ENCODE results near the gene DAPK2. TPM values are rescaled to one million over a fixed set of nuclear protein-coding genes. Genes with fewer than 3 reads are reported as not detected.

The DAPK2 gene
- total and polyA plus RNA-seq, 7 donors = 3.7 to 65.6 (median 44.3) TPM

DNA sequence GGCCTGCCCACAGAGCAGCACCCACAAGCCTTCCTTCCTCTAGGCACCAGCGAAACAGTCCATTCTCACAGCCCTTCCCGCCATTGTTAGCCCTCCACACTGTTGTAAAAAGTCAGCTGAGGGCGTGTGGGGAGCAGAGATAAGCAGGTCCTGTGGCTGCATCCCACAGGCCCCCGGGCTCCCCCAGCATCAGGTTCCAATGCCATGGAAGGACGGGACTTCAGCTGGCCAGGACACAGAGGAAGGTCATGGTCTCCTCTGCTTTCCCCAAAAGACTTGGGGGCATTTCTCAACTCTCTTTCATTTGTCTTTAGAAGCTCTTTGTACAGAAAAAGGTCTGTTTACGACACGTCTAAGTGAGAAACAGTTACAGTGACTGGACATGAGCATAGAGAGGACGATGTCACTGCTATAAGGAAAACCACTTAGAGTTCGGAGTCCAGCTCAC is 127.4 kb downstream of the DAPK2 start:
- H3K9me3 ChIP-seq = no peaks in the 10 kb centered on the region
- DNase-seq (no peak), ATAC-seq (no peak)
- H3K27me3 ChIP-seq (ENCODE audit: insufficient read depth in 3 of 3, low read length in 2 of 3) = no peaks in the 10 kb centered on the region
- TF ChIP-seq, protein P1, sequence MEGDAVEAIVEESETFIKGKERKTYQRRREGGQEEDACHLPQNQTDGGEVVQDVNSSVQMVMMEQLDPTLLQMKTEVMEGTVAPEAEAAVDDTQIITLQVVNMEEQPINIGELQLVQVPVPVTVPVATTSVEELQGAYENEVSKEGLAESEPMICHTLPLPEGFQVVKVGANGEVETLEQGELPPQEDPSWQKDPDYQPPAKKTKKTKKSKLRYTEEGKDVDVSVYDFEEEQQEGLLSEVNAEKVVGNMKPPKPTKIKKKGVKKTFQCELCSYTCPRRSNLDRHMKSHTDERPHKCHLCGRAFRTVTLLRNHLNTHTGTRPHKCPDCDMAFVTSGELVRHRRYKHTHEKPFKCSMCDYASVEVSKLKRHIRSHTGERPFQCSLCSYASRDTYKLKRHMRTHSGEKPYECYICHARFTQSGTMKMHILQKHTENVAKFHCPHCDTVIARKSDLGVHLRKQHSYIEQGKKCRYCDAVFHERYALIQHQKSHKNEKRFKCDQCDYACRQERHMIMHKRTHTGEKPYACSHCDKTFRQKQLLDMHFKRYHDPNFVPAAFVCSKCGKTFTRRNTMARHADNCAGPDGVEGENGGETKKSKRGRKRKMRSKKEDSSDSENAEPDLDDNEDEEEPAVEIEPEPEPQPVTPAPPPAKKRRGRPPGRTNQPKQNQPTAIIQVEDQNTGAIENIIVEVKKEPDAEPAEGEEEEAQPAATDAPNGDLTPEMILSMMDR (IDR thresholded peaks at IDR 0.05) = no peak
- H3K36me3 ChIP-seq (ENCODE audit: insufficient read depth in 1 of 2, low read depth in 1 of 2) = peaks cover 0 to 39% of the 10 kb centered on the region in 2 donors
- H3K4me3 ChIP-seq = no peak overlapping the region
- intact Hi-C loops (cut with DNase I) = loop anchor here in 1 of 2 donors (10.0 kb wide), 1 partner anchor 126 kb away; the partner anchor contains the start of gene DAPK2
- H3K27ac ChIP-seq = peak overlapping the region; percentile 27
- H3K4me1 ChIP-seq = peaks cover 23% of the 10 kb centered on the region
- WGBS, 3 donors = 87 to 92% (median 91%) methylated on average over 9 of the region's 9 CpGs

DNA sequence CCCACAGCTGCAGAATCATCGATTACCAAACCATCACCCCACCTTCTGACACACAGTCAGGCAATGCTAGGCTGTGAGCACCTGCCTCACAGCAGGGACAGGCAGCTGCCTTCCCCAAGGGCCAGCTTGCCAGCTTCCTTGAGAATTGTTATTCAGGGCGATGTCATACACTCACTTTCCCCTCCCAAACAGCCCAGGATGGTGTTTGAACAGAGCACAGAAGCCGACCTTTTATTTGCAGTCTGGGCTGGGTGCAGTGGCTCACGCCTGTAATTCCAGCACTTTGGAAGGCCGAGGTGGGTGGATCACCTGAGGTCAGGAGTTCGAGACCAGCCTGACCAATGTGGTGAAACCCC is 128.0 kb downstream of the DAPK2 start:
- DNase-seq (no peak), ATAC-seq (no peak)
- Histone ChIP-seq H3K4me1 (peaks cover 23% of the 10 kb centered on the region), H3K27ac (peak overlapping the region; percentile 27), H3K27me3 (ENCODE audit: insufficient read depth in 3 of 3, low read length in 2 of 3) (no peaks in the 10 kb centered on the region), H3K4me3 (no peak overlapping the region), H3K36me3 (ENCODE audit: insufficient read depth in 1 of 2, low read depth in 1 of 2) (peaks cover 0 to 33% of the 10 kb centered on the region in 2 donors), H3K9me3 (no peaks in the 10 kb centered on the region)
- TF ChIP-seq, protein P1 (IDR thresholded peaks at IDR 0.05) = no peak
- 45 to 77% (median 76%) methylated on average over 6 of the region's 6 CpGs for WGBS, 3 donors
- intact Hi-C loops (cut with DNase I) = loop anchor here in 1 of 2 donors (10.0 kb wide), 1 partner anchor 127 kb away; the partner anchor contains the start of gene DAPK2

DNA sequence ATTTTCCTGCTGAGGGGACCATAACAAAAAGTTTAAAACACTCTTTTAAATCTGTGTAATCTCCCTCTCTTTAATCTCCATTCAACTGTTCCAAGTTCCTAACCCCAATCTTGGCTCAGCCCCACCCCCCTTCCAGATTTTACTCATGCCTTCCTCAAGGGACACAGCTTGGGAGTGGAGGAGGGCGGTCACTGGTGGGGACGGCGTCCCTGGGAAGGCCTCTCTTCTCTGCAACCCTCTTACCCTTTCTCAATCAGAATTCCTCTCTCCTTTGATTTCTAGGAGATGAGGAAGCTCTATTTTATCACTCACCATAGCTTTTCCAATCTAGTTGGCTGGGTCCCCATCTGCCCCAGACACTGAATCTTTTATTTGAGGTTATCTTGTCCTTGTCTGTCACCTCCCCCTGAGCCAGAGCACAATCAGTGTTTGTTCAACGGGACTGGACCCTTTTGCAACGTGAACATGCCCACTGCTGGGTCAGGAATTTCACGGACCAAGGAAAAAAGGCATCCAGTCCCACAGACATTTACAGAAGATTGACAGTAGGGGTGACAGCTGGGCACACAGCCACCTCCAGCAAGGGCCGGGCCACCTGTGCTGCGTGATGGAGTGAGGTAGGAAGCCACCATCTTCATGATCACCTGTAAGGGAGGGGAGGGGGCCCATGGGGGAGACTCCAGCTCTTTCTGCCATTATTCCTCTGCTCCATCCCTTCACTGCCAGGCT is 128.5 kb downstream of the DAPK2 start:
- H3K27me3 ChIP-seq (ENCODE audit: insufficient read depth in 3 of 3, low read length in 2 of 3) = no peaks in the 10 kb centered on the region
- peak overlapping the region; percentile 20 for H3K27ac ChIP-seq
- no peaks in the 10 kb centered on the region for H3K9me3 ChIP-seq
- TF ChIP-seq, protein P1 (IDR thresholded peaks at IDR 0.05) = no peak
- DNase-seq (peak in 1 of 2 donors; percentile 65), ATAC-seq (no peak)
- intact Hi-C loops (cut with DNase I) = loop anchor here in 1 of 2 donors (10.0 kb wide), 1 partner anchor 127 kb away; the partner anchor contains the start of gene DAPK2
- WGBS, 3 donors = 62 to 69% (median 69%) methylated on average over 8 of the region's 8 CpGs
- H3K36me3 ChIP-seq (ENCODE audit: insufficient read depth in 1 of 2, low read depth in 1 of 2) = peaks cover 0 to 27% of the 10 kb centered on the region in 2 donors
- H3K4me3 ChIP-seq = no peak overlapping the region
- peaks cover 23% of the 10 kb centered on the region for H3K4me1 ChIP-seq

DNA sequence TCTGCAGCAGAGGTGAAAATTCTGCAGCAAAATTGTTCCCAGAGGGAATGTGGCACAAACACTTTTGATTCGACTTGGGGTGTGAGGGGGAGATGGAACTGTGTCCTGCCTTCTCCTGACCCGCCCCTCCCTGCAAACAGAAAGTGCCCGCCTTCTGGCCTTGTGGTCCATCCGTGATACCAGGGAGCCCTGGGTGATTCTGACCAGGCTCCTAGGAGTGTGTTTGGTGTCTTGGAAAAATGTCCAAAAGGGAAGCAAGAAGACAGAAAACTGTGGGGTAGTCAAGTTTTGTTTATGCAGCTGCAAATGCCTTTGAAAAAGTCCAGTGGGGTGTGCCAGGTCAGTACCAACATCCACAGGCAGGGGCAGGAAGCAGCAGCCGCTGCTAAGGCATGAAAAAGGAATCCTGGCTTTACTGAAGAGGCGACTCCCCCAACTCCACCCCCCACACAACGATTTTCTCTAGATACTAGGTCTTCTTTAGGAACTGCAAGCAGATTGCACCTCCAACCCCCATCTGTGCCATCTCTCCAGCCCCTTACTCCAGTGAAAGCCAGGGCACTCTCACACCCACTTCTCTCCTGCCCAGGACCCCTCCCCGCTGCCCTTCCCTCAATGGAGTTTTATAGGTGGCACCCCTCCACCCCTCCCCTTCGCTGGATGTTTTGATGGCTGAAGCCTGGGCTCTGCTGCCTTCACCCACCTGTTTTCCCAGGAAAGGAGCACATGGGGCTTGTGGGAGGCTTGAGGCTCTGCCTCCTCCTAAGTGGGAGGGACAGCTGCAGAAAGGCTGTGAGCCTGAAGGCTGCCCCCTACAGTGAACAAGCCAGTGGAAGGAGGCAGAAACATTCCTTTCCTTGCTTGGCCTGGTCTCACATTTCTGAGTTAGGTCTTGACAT is 130.2 kb downstream of the DAPK2 start:
- DNase-seq = peak in 1 of 2 donors; percentile 51
- Histone ChIP-seq H3K4me3 (no peak overlapping the region), H3K27me3 (ENCODE audit: insufficient read depth in 3 of 3, low read length in 2 of 3) (no peaks in the 10 kb centered on the region), H3K4me1 (peaks cover 23% of the 10 kb centered on the region), H3K27ac (peak overlapping the region; percentile 75), H3K36me3 (ENCODE audit: insufficient read depth in 1 of 2, low read depth in 1 of 2) (peaks cover 0 to 11% of the 10 kb centered on the region in 2 donors), H3K9me3 (no peaks in the 10 kb centered on the region)
- TF ChIP-seq, protein P1 (IDR thresholded peaks at IDR 0.05) = peak; percentile 27
- intact Hi-C loops (cut with DNase I) = loop anchor here in 1 of 2 donors (10.0 kb wide), 1 partner anchor 129 kb away; the partner anchor contains the start of gene DAPK2
- ATAC-seq = peak; percentile 29 to 60 (median 56)
- WGBS, 3 donors = 38 to 49% (median 43%) methylated on average over 8 to 9 of the region's 9 CpGs
